T-helper 9 cell (primary cell): ENCODE results near the gene LSM14B.
A peak's percentile ranks its signal among the peaks of the same experiment; 100 is the strongest.

Experiments used
- DNase-seq: peaks from one replicate; pipeline ENCODE4 v3.0.0-alpha.2; 2020

Gene LSM14B

GRCh38 chr20:62164879-62165761 lies 42.8 kb downstream of the LSM14B start:
- no peak for DNase-seq

- DNase-seq, result no peak
Observed at GRCh38 chr20:62165762-62166399, 43.6 kb downstream of the LSM14B start.

- DNase-seq, result no peak
Observed at GRCh38 chr20:62167474-62167873, 45.2 kb downstream of the LSM14B start.

- DNase-seq, result no peak
Observed at GRCh38 chr20:62168061-62168460, 45.8 kb downstream of the LSM14B start.

GRCh38 chr20:62168890-62169435 lies 46.7 kb downstream of the LSM14B start:
- no peak for DNase-seq

- DNase-seq, result no peak
Observed at GRCh38 chr20:62170536-62170935, 48.3 kb downstream of the LSM14B start.

GRCh38 chr20:62171245-62171644 lies 49.0 kb downstream of the LSM14B start:
- DNase-seq, result no peak

- DNase-seq, result no peak
Observed at GRCh38 chr20:62172666-62173065, 50.4 kb downstream of the LSM14B start.

GRCh38 chr20:62174021-62174804 lies 51.9 kb downstream of the LSM14B start:
- no peak for DNase-seq

- DNase-seq, result no peak
Observed at GRCh38 chr20:62174870-62175624, 52.8 kb downstream of the LSM14B start.

GRCh38 chr20:62175711-62176110 lies 53.4 kb downstream of the LSM14B start:
- DNase-seq, result no peak

GRCh38 chr20:62176866-62177265 lies 54.6 kb downstream of the LSM14B start:
- no peak for DNase-seq

GRCh38 chr20:62177307-62177706 lies 55.0 kb downstream of the LSM14B start:
- no peak for DNase-seq

GRCh38 chr20:62178316-62179161 lies 56.3 kb downstream of the LSM14B start:
- DNase-seq, result no peak

- no peak for DNase-seq
Observed at GRCh38 chr20:62179162-62179504, 56.9 kb downstream of the LSM14B start.

- DNase-seq, result no peak
Observed at GRCh38 chr20:62181808-62182207, 59.5 kb downstream of the LSM14B start.

- DNase-seq, result peak; percentile 91
Observed at GRCh38 chr20:62182469-62183425, 60.5 kb downstream of the LSM14B start, which contains the start of gene MTG2. Gene MTG2, plus strand, starts transcription at chr20:62183028. Its CDS starts 10,393 bp downstream, at chr20:62193421.

GRCh38 chr20:62183426-62184142 lies 61.3 kb downstream of the LSM14B start:
- DNase-seq, result no peak
